HG02678 (cell line): Measurements from ENCODE around the gene ANKRD11.

ENCODE experiments used
- ATAC-seq: cut with Tn5 transposase; IDR thresholded peaks from one replicate; pipeline ENCODE4 v1.9.1; 2021; ENCODE audit warnings: mild to moderate bottlenecking, moderate library complexity; ENCODE audit not compliant: unreplicated experiment

The ANKRD11 gene

GRCh38 chr16:89219365-89219764 is 271.0 kb downstream of the ANKRD11 start:
- ATAC-seq = no peak
